ENCODE measurements around the gene DCAF8.

Gene DCAF8

GRCh38 chr1:160222546-160222945 is 39.8 kb downstream of the DCAF8 start:
- TF ChIP-seq, protein P1, sequence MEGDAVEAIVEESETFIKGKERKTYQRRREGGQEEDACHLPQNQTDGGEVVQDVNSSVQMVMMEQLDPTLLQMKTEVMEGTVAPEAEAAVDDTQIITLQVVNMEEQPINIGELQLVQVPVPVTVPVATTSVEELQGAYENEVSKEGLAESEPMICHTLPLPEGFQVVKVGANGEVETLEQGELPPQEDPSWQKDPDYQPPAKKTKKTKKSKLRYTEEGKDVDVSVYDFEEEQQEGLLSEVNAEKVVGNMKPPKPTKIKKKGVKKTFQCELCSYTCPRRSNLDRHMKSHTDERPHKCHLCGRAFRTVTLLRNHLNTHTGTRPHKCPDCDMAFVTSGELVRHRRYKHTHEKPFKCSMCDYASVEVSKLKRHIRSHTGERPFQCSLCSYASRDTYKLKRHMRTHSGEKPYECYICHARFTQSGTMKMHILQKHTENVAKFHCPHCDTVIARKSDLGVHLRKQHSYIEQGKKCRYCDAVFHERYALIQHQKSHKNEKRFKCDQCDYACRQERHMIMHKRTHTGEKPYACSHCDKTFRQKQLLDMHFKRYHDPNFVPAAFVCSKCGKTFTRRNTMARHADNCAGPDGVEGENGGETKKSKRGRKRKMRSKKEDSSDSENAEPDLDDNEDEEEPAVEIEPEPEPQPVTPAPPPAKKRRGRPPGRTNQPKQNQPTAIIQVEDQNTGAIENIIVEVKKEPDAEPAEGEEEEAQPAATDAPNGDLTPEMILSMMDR (IDR thresholded peaks at IDR 0.05; ENCODE audit: borderline replicate concordance, control extremely low read depth, extremely low read depth, insufficient read depth, missing control alignments) = no peak
- in situ Hi-C loops (cut with MboI; ENCODE audit: low sequenced_read_pairs, unreplicated experiment) = no loop called here
- DNase-seq (ENCODE audit: low spot score) = no peak

- TF ChIP-seq, protein P1 (IDR thresholded peaks at IDR 0.05; ENCODE audit: borderline replicate concordance, control extremely low read depth, extremely low read depth, insufficient read depth, missing control alignments) = no peak
- DNase-seq (ENCODE audit: low spot score) = no peak
- in situ Hi-C loops (cut with MboI; ENCODE audit: low sequenced_read_pairs, unreplicated experiment) = no loop called here
Measured at GRCh38 chr1:160221089-160221488, 41.3 kb downstream of the DCAF8 start.

DNA sequence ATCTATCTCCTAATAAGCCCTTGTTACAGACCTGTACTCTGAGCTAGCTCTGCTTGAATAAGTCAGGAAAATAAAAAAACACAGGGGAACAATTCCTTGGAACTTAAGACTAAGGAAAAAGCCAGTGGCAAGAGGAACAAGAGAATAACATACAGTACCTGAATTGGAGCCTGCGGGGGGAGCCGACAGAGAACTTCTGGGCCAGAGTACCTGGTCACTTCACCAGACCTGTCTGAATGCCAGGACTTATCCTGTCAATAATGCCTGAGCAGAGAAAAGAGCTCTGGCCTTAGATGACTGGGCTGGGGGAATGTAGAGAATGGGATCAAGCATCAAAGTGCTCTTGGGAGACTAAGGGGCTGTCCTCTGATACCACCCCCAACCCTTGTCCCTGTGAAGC is 42.0 kb downstream of the DCAF8 start:
- in situ Hi-C loops (cut with MboI; ENCODE audit: low sequenced_read_pairs, unreplicated experiment) = no loop called here
- no peak for DNase-seq (ENCODE audit: low spot score)
- TF ChIP-seq, protein P1 (IDR thresholded peaks at IDR 0.05; ENCODE audit: borderline replicate concordance, control extremely low read depth, extremely low read depth, insufficient read depth, missing control alignments) = no peak

- in situ Hi-C loops (cut with MboI; ENCODE audit: low sequenced_read_pairs, unreplicated experiment) = no loop called here
- no peak for DNase-seq (ENCODE audit: low spot score)
- TF ChIP-seq, protein P1 (IDR thresholded peaks at IDR 0.05; ENCODE audit: borderline replicate concordance, control extremely low read depth, extremely low read depth, insufficient read depth, missing control alignments) = no peak
Measured at GRCh38 chr1:160219062-160219929, 43.1 kb downstream of the DCAF8 start.

- in situ Hi-C loops (cut with MboI; ENCODE audit: low sequenced_read_pairs, unreplicated experiment) = no loop called here
- DNase-seq (ENCODE audit: low spot score) = no peak
- TF ChIP-seq, protein P1 (IDR thresholded peaks at IDR 0.05; ENCODE audit: borderline replicate concordance, control extremely low read depth, extremely low read depth, insufficient read depth, missing control alignments) = no peak
Measured at GRCh38 chr1:160217481-160218051, 44.8 kb downstream of the DCAF8 start.

DNA sequence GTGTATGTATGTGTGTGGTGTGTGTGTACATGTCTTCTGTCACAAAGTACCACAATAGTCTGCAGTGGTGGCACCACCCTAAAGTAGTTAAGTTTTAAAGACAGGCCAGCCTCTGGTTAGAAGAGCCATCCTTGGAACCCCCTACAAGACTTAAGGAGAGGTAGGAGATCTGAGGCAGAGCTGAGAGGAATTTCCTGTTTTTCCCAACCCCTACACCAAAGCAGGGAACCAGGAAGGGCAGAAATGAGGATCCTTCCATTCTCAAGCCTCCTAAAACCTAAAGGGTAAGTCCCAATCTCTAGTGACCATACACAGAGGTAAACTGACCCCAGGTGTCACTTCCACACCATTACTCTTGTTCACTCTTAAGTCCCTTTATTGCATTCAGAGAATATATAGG is 46.0 kb downstream of the DCAF8 start:
- TF ChIP-seq, protein P1 (IDR thresholded peaks at IDR 0.05; ENCODE audit: borderline replicate concordance, control extremely low read depth, extremely low read depth, insufficient read depth, missing control alignments) = no peak
- in situ Hi-C loops (cut with MboI; ENCODE audit: low sequenced_read_pairs, unreplicated experiment) = no loop called here
- DNase-seq (ENCODE audit: low spot score) = no peak
